CD1c-positive myeloid dendritic cell (primary cell): ENCODE data around the gene MPPED1.

Source experiments
- DNase-seq: peaks from one replicate; pipeline ENCODE4 v3.0.0-alpha.2; 2016; ENCODE audit errors: extremely low spot score

MPPED1 gene

GRCh38 chr22:43521716-43522115 lies 109.9 kb downstream of the MPPED1 start:
- no peak for DNase-seq

- DNase-seq: no peak
Measured at GRCh38 chr22:43526117-43526655, 114.4 kb downstream of the MPPED1 start.

- no peak for DNase-seq
Measured at GRCh38 chr22:43526946-43527345, 115.1 kb downstream of the MPPED1 start.

GRCh38 chr22:43528601-43529360 lies 117.0 kb downstream of the MPPED1 start:
- no peak for DNase-seq

- no peak for DNase-seq
Measured at GRCh38 chr22:43529461-43529860, 117.6 kb downstream of the MPPED1 start.

GRCh38 chr22:43529934-43530333 lies 118.1 kb downstream of the MPPED1 start:
- no peak for DNase-seq

GRCh38 chr22:43530349-43531201 lies 118.8 kb downstream of the MPPED1 start:
- no peak for DNase-seq

GRCh38 chr22:43531651-43532050 lies 119.8 kb downstream of the MPPED1 start:
- no peak for DNase-seq

- DNase-seq: no peak
Measured at GRCh38 chr22:43532301-43533155, 120.7 kb downstream of the MPPED1 start.

- no peak for DNase-seq
Measured at GRCh38 chr22:43533156-43533530, 121.3 kb downstream of the MPPED1 start.

- DNase-seq: no peak
Measured at GRCh38 chr22:43533656-43534428, 122.0 kb downstream of the MPPED1 start.

GRCh38 chr22:43534916-43535315 lies 123.1 kb downstream of the MPPED1 start:
- no peak for DNase-seq

GRCh38 chr22:43535336-43535735 lies 123.5 kb downstream of the MPPED1 start:
- DNase-seq: no peak

- DNase-seq: no peak
Measured at GRCh38 chr22:43535741-43536140, 123.9 kb downstream of the MPPED1 start.

- DNase-seq: no peak
Measured at GRCh38 chr22:43537019-43537585, 125.3 kb downstream of the MPPED1 start.

GRCh38 chr22:43539572-43540528 lies 128.0 kb downstream of the MPPED1 start:
- DNase-seq: no peak

GRCh38 chr22:43540529-43540923 lies 128.7 kb downstream of the MPPED1 start:
- DNase-seq: no peak

- DNase-seq: no peak
Measured at GRCh38 chr22:43541022-43541421, 129.2 kb downstream of the MPPED1 start.
